ENCODE data around the gene PITPNC1.
"Not testable (repeated sequence)": the region's sequence is repeated elsewhere in the genome, so short reads cannot be mapped to it uniquely, and the experiment has no call there.

Gene PITPNC1

DNA sequence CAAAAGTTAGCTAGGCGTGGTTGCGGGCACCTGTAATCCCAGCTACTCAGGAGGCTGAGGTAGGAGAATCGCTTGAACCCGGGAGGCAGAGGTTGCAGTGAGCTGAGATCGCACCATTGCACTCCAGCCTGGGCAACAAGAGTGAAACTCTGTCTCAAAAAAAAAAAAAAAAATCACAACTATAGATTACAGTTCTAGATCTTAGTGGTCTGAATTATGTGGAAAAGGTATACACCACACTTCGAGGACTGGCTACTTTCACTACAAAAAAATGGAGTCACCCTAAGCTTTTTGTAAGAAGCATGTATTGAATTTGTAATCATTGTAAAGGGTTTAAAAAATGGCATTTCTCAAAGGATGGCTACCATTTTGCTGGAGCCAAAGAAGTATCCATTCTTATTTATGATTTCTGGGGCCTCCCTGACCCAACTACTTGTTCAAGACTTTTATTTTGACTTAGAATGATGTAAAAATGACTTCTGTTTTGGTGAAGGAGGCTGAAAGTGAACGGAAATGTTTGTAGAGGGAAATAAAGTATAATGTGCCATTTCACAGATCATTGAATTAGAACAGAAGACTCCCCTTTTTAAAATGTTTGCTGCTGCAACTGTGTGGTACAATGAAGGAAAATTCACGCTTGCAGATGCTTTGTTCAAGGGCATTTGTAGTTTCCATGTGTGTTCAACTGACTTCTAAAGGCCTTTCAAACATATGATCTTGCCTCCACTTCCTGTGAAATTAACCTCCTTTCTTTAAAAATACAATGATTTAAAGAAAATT is 303.6 kb downstream of the PITPNC1 start:
- DNase-seq (ENCODE audit: low read depth in 3 of 3) = no peak

DNA sequence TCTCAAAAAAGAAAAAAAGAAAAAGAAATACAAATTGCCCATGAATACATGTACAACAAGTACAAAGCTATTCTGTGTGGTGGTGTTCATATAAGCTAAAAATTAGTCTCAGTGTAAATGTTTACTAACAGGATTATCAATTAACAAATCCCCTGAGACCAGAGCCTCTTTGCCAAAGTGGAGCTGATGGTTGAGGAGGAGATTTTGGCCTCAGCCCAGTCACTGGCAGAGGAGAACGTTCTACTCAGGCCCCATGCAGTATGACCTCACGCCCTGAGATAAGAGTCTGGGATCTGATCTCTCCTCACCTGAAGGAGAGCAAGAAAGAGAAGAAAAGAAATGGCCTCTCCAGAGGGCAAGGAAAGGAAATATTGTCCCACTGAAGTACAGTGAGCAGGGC is 305.1 kb downstream of the PITPNC1 start:
- no peak for DNase-seq (ENCODE audit: low read depth in 3 of 3)

GRCh38 chr17:67685351-67685750 is 308.3 kb downstream of the PITPNC1 start:
- no peak for DNase-seq (ENCODE audit: low read depth in 3 of 3)

DNA sequence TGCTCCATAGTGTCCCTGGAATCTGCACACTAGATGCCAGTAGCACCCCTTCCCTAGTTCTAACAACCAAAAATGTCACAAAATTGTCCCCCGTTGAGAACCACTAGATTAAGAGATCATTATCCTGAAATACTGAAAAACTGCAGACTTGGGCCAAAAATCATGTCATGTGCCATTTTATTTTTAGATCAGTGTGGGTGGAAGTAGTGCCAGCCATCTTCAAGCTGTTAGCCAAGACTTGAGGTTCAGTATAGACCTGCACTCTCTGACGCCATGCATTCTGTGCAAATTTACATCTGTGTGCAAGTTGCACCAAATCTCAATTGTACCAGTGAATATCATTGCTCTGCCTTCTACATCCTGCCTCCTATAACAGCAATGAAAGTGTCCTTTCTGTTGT is 309.2 kb downstream of the PITPNC1 start:
- no peak for DNase-seq (ENCODE audit: low read depth in 3 of 3)

DNA sequence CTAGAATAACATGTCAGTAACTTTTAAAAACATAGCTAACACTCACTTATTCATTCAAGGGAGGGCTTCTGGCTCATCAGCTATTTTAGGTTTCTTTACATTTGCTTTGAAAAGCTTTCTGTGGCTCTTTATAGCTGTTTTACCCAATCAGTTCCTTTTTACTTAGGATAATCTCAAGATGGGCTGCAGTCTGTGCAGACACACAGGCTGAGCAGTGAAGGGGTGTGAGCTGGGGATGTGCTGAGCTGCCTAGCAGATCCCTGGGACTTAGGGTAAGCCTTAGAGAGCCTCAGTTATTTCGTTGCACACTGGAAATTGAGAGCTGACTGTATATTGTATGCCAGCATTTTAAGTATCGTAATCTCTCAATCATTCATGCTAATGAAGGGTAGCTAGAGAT is 310.4 kb downstream of the PITPNC1 start:
- no peak for DNase-seq (ENCODE audit: low read depth in 3 of 3)

DNA sequence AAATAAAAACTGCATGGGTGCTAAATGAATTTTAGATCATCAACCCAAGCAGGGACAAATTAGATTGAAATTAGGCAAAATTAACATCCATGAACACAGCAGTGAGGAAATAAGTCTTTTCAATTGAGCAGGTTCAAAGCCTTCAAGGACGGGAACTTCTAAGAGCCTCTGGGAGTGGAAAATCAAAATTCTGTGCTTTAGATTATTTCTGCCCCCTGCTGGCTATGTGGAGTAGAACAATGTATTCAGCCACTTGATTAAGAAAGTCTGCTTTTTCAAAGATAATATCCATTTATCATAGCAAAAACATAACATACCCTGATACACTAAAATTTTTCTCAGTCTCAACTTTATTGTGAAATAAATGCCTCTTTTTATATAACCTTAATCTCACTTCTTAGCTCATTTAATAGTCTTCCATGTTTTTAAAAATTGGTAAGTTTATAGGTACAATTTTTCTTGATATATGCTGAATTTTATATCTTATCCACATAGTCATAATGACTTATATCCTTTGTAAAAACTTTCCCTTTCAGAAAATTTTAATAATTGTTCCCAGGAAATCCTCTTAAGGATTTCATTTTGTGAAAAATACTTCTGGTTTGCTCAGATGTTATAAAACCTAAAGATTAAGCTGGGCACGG is 312.6 kb downstream of the PITPNC1 start:
- DNase-seq (ENCODE audit: low read depth in 3 of 3) = peak in 1 of 3 experiments; percentile 21

GRCh38 chr17:67693811-67694210 is 316.7 kb downstream of the PITPNC1 start:
- no peak for DNase-seq (ENCODE audit: low read depth in 3 of 3)

DNA sequence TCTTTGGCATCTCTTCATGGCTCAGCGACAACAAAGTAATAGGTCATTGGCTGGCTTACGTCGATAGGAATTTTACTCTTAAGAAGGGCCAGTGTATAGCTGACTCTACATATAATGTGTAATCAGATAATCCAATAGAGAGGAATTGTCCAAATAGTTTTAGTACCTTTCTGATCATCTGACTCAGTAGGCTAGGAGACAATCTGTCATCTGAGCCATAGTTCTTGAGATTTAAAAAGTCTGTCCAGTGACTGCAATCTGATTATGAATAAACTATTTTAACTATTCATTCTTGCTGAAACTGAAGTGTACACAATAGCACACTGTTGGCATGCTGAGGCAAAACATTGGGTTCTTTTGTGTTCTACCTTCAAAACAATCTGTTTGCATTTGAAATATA is 319.3 kb downstream of the PITPNC1 start:
- DNase-seq (ENCODE audit: low read depth in 3 of 3) = no peak

GRCh38 chr17:67696853-67697498 is 319.9 kb downstream of the PITPNC1 start:
- no peak for DNase-seq (ENCODE audit: low read depth in 3 of 3)

- DNase-seq (ENCODE audit: low read depth in 3 of 3) = no peak
Observed at GRCh38 chr17:67700037-67700724, 323.1 kb downstream of the PITPNC1 start.

GRCh38 chr17:67700725-67701119 is 323.6 kb downstream of the PITPNC1 start:
- no peak for DNase-seq (ENCODE audit: low read depth in 3 of 3)

DNA sequence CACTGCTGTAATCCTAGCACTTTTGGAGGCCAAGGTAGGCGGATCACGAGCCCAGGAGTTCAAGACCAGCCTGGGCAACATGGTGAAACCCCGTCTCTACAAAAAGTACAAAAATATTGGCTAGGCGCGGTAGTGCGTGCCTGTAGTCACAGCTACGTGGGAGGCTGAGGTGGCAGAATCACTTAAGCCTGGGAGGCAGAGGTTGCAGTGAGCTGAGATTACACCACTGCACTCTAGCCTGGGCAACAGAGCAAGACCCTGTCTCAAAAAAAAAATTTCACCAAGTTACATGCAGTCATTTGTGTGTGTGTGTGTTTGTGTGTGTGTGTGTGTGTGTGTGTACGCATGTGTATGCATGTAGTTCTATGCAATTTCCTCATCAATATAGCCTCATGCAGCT is 325.8 kb downstream of the PITPNC1 start:
- DNase-seq (ENCODE audit: low read depth in 3 of 3) = not testable (repeated sequence)

DNA sequence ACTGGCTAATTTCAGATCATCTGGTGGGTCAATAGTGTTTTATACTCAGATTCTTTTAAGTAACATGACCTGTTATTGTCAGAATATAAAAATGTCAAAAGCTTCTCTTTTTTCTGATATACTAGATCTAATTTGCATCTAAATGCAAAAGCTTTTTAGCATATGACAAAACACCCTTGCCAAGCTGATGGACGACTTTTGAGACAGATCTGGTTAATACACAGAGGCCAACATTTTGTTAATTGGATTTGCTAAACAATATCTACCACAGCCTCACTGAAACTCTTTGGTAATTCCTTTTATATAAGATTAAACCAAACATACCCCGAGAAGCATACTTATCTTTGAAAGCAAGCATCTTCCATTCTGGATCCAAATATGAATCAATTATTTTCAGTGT is 330.4 kb downstream of the PITPNC1 start:
- DNase-seq (ENCODE audit: low read depth in 3 of 3) = no peak

DNA sequence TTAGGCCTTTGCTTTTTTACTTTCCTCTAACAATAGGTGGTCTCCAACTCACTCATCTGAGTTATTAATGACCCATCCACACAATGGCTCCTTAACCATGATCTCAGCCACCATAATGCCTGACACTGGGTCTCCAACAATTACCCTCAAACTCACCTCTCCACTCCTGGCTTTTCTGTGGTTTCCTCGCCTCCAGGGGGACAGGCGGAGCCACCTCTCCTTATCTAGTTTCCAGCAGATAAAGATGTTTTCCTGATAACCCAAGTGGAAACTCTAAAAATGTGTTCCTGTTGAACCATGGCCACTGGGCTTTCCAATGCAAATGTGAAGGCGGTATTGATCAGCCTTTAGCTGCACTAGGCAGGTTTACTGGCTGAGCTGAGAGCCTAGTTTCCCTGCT is 331.3 kb downstream of the PITPNC1 start:
- DNase-seq (ENCODE audit: low read depth in 3 of 3) = no peak

DNA sequence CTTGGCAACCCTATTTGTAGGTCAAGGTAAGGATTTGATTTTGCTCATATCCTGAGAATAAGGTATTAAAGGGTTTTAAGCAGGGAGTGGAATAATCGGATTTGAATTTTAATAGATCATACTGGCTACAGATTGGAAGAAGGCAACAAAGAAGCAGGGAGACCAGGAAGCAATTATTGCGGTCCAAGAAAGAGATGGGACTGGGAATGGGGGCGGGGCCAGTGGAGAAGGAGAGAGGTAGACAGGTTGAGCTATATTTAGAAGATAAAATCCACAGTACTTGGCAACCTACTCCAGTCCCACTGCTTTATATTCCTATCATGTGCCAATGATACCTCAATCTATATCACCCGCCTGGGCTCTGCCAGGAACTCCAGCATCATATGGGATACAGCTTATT is 334.8 kb downstream of the PITPNC1 start:
- DNase-seq (ENCODE audit: low read depth in 3 of 3) = no peak

DNA sequence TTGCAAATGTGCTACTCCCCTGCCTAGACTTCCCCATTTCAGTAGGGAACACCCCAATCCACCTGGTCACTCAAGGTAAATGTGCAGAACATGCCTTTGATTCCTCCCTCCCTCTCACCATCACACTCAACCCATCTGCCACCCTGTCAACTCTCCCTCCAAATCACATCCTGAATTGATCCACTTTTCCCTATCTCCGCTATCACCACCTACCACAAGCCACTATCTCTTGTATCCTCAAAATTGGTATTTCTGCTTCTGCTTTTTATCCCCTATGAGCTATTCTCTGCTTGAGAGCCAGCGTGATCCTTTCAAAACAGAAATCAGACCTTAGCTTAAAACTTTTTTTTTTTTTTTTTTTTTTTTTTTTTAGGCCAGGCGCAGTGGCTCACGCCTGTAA is 335.3 kb downstream of the PITPNC1 start:
- DNase-seq (ENCODE audit: low read depth in 3 of 3) = no peak

DNA sequence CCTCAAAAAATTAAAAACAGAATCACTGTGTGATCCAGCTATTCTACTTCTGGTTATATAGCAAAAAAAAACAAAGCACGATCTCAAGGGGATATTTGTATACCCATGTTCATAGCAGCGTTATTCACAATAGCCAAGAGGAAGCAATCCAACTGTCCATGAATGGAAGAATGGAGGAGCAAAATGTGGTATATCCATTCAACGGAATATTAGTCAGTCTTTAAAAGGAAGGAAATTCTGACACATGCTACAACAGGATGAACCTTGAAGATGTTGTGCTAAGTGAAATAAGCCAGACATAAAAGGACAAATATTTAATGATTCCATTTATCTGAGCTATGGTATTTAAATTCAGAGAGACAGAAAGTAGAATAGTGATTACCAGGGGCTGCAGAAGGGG is 336.1 kb downstream of the PITPNC1 start:
- DNase-seq (ENCODE audit: low read depth in 3 of 3) = no peak

GRCh38 chr17:67716405-67716798 is 339.3 kb downstream of the PITPNC1 start:
- no peak for DNase-seq (ENCODE audit: low read depth in 3 of 3)

GRCh38 chr17:67717192-67717623 is 340.1 kb downstream of the PITPNC1 start:
- no peak for DNase-seq (ENCODE audit: low read depth in 3 of 3)

GRCh38 chr17:67717624-67718324 is 340.7 kb downstream of the PITPNC1 start, which contains the start of gene NOL11:
TSS of gene NOL11 (plus strand) at chr17:67717936. CDS start at chr17:67717948, 12 bp downstream.
- peak; percentile 96 to 100 (median 99) for DNase-seq (ENCODE audit: low read depth in 3 of 3)

GRCh38 chr17:67718325-67718941 is 341.4 kb downstream of the PITPNC1 start:
- peak in 2 of 3 experiments; percentile 12 to 23 for DNase-seq (ENCODE audit: low read depth in 3 of 3)

Data from stimulated activated CD4-positive, alpha-beta T cell treated with anti-CD3 and anti-CD28 coated beads, TNF-alpha, amount 100 ng/mL, for 4 hours (primary cell).